Right cardiac atrium (tissue), 5 donors: ENCODE results near the gene PMPCA. TPM values are rescaled to one million over a fixed set of nuclear protein-coding genes. Genes with fewer than 3 reads are reported as not detected.

Experiments used
- ATAC-seq, 2 donors: fragments of 200-7000 bp; cut with Tn5 transposase; one replicate each; pipeline versions ENCODE4 v1.8.0 to v1.9.1; 2020; ENCODE audit warnings: moderate library complexity in 2 of 2, mild to moderate bottlenecking in 1 of 2
- DNase-seq, 3 donors: peaks; one replicate each; pipeline ENCODE4 v3.0.0-alpha.2; 2020
- H3K27ac ChIP-seq: one replicate; pipeline ENCODE4 v1.5.1; 2013; ENCODE audit warnings: mild to moderate bottlenecking, low read length, control low read depth, moderate library complexity
- H3K27me3 ChIP-seq: one replicate; pipeline ENCODE4 v1.6.1; 2013; ENCODE audit not compliant: control insufficient read depth, insufficient read depth
- H3K4me1 ChIP-seq: one replicate; pipeline ENCODE4 v1.6.1; 2013; ENCODE audit warnings: low read length; ENCODE audit not compliant: control insufficient read depth, insufficient read depth
- H3K4me3 ChIP-seq: one replicate; pipeline ENCODE4 v1.5.1; 2013; ENCODE audit warnings: low read length, control low read depth
- H3K9me3 ChIP-seq: one replicate; pipeline ENCODE4 v1.6.1; 2013; ENCODE audit warnings: low read length; ENCODE audit not compliant: control insufficient read depth
- WGBS: extraction: QIAGEN DNeasy Blood & Tissue Kit; methylation state at CpG from one replicate; pipeline ENCODE4 v1.1.7; 2013; 5-methylcytosine and 5-hydroxymethylcytosine counted together
- intact Hi-C, 4 donors: fragments of 100-400 bp; cut with DNase I; formaldehyde crosslinking; loops; one replicate each; pipeline versions ENCODE4 v1.11.0 to v1.14.0; 2022 to 2023
- polyA plus RNA-seq: library from polyadenylated mRNA; stranded (reverse); fragments of 200-250 nt; gene quantifications from one replicate; pipeline ENCODE4 v1.2.3, GENCODE V29; 2013
- total RNA-seq, 4 donors: library from RNA; stranded (reverse); fragmentation: NEBNext Ultra II Directional; extraction: Animal tissue kit (Norgen Biotek cat#: 25700); gene quantifications; one replicate each; pipeline ENCODE4 v1.2.1, GENCODE V29; 2021
- donor health status: healthy with polysubstance abuse.
- donor health status: DM: no; HTN: yes; CAD: no.
- donor health status: DM: no; HTN: no; CAD: no.
- donor health status: DM: no; HTN: yes; CAD: no; lungs with severe emphysema.
- donor health status: DM: yes; HTN: yes; CAD: no.

Gene PMPCA
- total and polyA plus RNA-seq, 5 donors: 50.8 to 63.4 (median 57.5) TPM

DNA sequence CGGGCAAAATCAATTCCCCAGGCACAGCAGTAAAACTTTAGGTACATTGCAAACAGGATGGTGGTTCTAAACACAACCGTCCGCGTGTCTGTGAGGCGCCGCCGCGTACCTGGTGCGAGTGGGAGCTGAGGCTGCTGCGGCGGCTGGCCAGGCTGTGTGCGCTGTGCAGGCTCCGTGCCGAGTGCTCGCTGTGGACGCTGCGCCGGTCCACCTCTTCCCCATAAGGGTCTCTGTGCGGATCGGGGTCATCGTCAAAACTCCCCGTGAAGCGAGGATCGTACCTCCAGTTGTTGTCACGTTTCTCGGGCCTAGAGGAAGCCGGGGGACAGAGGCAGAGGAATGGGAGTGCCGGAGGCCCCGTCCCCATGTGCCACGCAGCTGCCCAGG, 55.7 kb downstream of the PMPCA start:
- WGBS: 95% methylated on average over 30 of the region's 30 CpGs
- DNase-seq: peak in 2 of 3 donors; percentile 37 to 47
- ATAC-seq: no peak

DNA sequence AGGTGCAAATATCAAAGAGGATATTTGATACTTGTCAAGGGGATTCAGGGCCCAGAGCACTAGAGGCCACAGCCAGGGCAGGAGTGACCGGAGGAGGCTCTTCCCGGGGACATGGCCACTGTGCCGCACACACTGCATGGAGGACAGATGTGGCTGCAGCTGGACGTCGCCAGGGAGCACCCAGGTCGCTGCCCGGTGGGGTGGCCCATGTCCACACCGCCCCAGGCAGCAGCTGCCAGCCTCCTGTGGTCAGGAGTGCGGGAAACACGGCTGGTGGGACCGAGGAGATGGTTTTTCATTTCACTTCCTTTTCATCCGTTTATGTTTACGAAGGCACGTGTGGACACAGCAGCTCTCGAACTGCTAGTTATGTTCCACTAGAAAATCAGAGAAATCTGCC, 57.3 kb downstream of the PMPCA start:
- no peaks in the 10 kb centered on the region for H3K4me1 ChIP-seq
- WGBS: 85% methylated on average over 15 of the region's 15 CpGs
- intact Hi-C loops: no loop called here
- no peak overlapping the region for H3K4me3 ChIP-seq
- H3K9me3 ChIP-seq: no peaks in the 10 kb centered on the region
- no peak overlapping the region for H3K27ac ChIP-seq
- ATAC-seq: no peak
- H3K27me3 ChIP-seq: no peaks in the 10 kb centered on the region
- DNase-seq: peak in 2 of 3 donors; percentile 17 to 31

More for the DNA sequence above, 55.7 kb downstream of the PMPCA start:
- Histone ChIP-seq H3K27ac (no peak overlapping the region), H3K4me1 (no peaks in the 10 kb centered on the region), H3K4me3 (no peak overlapping the region), H3K27me3 (no peaks in the 10 kb centered on the region), H3K9me3 (no peaks in the 10 kb centered on the region)
- intact Hi-C loops: no loop called here

DNA sequence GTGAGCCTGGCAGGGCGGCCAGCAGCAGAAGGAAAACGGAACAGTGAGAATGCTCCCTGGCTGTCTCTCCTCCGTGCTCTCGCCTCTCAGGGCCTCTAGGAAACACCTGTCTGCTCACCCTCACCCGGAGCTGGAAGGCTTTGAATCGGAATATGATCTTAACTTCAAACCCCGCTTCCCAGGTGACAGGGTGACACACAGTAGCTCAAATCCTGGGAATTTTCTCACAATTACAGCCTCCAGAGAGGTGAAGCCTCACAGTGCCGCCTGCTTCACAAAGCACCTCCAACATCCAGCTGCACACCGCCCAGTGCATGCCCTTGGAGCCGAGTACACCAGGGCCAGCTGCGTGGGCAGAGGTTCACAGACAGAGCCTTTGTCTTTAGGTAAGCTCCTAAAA, 59.9 kb downstream of the PMPCA start:
- H3K4me3 ChIP-seq: no peak overlapping the region
- no peak overlapping the region for H3K27ac ChIP-seq
- no peaks in the 10 kb centered on the region for H3K4me1 ChIP-seq
- intact Hi-C loops: no loop called here
- ATAC-seq: no peak
- no peak for DNase-seq
- 88% methylated on average over 11 of the region's 11 CpGs for WGBS
- H3K27me3 ChIP-seq: no peaks in the 10 kb centered on the region
- no peaks in the 10 kb centered on the region for H3K9me3 ChIP-seq

DNA sequence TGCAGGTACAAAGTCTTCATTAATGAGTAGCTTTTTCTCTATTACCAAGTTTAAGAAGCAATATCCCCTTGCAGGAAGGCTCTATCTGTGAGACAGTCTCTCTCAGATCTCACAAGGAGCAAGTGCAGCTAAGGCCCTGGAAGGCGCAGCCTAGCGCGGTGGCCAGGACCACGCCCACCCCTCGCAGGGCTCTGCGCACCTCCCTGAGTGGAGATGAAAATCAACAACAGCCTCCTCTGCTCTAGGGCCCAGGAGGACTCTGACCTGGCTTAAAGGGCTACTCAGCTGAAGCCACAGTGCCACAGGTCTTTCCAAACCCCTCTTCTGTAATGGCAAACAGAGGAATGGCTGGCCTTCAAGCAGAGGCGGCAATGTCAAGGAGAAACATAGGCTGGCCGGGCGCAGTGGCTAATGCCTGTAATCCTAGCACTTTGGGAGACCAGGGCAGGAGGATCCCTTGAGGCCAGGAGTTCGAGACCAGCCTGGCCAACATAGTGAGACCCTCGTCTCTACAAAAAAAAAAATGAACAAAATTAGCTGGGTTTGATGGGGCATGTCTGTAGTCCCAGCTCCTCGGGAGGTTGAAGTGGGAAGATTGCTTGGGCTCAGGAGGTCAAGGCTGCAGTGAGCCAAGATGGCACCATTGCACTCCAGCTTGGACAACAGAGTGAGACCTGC, 60.5 kb downstream of the PMPCA start:
- Histone ChIP-seq H3K27ac (no peak overlapping the region), H3K9me3 (no peaks in the 10 kb centered on the region), H3K4me3 (no peak overlapping the region), H3K4me1 (no peaks in the 10 kb centered on the region), H3K27me3 (no peaks in the 10 kb centered on the region)
- ATAC-seq: no peak
- DNase-seq: no peak
- intact Hi-C loops: no loop called here
- WGBS: 93% methylated on average over 12 of the region's 12 CpGs

DNA sequence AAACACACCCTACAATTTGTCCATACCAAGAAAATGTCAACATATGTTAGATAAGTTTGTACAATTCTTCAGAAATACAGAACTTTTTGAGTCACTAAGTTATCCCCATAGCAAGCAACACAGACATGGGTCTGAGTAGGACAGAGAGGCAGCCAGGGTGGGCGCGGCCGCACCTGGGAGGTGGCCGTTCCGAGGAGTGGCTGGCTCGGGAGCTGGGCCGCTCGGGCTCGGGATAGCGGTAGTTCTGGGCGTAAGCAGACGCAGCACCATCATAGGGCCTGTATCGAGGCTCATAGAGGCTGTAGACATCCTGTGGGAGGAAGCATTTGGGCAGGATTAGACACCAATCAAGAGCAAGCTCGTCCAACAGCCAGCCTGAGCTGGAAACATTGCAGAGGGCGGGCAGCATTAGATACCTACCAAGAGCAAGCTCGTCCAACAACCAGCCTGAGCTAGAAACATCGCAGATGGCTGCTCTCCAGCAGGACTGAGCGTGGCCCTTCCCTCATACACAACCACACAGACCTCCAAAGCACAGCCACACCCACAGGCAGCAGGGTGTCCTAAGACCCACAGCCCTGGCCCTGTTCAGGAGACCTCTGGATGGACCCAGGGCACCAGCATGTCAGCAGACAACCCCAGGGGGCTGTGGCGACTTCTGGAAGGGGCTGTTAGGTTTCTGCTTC, 61.5 kb downstream of the PMPCA start:
- Histone ChIP-seq H3K27me3 (no peaks in the 10 kb centered on the region), H3K4me1 (no peaks in the 10 kb centered on the region), H3K4me3 (no peak overlapping the region), H3K27ac (no peak overlapping the region), H3K9me3 (no peaks in the 10 kb centered on the region)
- 91% methylated on average over 19 of the region's 19 CpGs for WGBS
- intact Hi-C loops: no loop called here
- ATAC-seq: peak in 1 of 2 donors; percentile 12
- peak in 2 of 3 donors; percentile 46 to 47 for DNase-seq

DNA sequence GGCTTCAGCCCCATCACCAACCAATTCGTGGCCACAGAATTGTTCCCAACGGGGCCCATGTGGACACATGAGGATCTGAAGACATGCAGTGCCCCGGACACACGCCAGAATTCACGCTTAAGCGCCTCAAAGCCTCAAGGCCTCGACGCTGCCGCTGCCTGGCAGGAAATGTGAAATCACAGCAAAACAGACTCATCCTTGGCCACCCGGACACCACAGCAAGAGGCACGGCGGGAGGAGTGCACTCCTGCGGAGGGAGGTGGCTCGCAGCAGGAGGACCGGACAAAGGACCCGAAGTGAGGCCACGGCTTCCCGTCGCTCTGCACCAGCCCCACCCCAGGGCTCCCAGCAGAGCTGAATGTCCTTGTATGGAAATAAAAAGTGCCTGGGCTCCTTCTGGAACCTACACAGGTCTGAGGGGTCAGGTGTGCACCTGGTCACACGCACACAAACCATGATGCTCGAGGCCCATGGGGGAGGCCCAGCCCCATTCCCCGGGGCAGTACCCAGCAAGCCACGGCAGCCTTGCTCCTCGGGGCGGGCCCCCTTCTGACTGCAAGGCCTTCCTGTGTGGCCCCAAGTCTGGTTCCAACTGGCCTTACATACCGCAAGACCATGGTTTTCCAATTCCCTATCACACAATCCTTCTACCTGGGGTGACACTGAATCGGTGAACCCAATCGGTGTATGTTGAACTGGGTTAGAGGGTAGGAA, 62.3 kb downstream of the PMPCA start:
- Histone ChIP-seq H3K27me3 (no peaks in the 10 kb centered on the region), H3K9me3 (no peaks in the 10 kb centered on the region), H3K4me1 (no peaks in the 10 kb centered on the region), H3K4me3 (no peak overlapping the region), H3K27ac (no peak overlapping the region)
- 88% methylated on average over 28 of the region's 28 CpGs for WGBS
- DNase-seq (peak in 2 of 3 donors; percentile 28 to 45), ATAC-seq (no peak)
- intact Hi-C loops: no loop called here

DNA sequence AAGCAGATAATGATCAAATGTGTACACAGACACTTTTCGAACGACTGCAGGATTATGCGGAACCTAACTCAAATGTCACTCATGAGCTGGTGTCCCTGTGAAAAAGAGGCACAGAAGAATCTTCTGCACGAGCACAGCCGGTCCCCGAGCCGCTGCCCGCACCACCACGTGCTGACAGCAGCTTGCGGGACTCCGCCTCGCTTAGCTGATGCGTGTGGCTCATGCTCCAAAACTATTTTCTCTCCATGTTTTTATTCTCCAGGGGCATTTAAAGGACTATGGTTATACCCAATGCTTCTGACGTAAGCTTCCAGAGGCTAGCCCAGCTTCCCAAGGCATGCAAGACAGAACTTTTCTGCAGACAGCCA, 62.9 kb downstream of the PMPCA start:
- Histone ChIP-seq H3K4me3 (no peak overlapping the region), H3K9me3 (no peaks in the 10 kb centered on the region), H3K27ac (no peak overlapping the region), H3K4me1 (no peaks in the 10 kb centered on the region), H3K27me3 (no peaks in the 10 kb centered on the region)
- intact Hi-C loops: no loop called here
- 90% methylated on average over 14 of the region's 14 CpGs for WGBS
- DNase-seq: peak in 1 of 3 donors; percentile 20
- ATAC-seq: no peak

Other genes starting within 250 kb of the PMPCA start
- gene LHX3, start 205.5 kb upstream of the PMPCA start, total RNA-seq: not detected
- gene LHX3, start 205.5 kb upstream of the PMPCA start, polyA plus RNA-seq: not detected
- 1 to 10 TPM; 5.3 to 9.0 (median 7.5) TPM for gene QSOX2, start 164.8 kb upstream of the PMPCA start, total RNA-seq
- gene QSOX2, start 164.8 kb upstream of the PMPCA start, polyA plus RNA-seq: 4.5 TPM
- not detected for gene CCDC187, start 106.6 kb upstream of the PMPCA start, total RNA-seq
- not detected for gene CCDC187, start 106.6 kb upstream of the PMPCA start, polyA plus RNA-seq
- 10 to 100 TPM; 46.3 to 90.6 (median 71.6) TPM for gene GPSM1, start 83.1 kb upstream of the PMPCA start, total RNA-seq
- gene GPSM1, start 83.1 kb upstream of the PMPCA start, polyA plus RNA-seq: 73.3 TPM
- gene DNLZ, start 46.9 kb upstream of the PMPCA start, total RNA-seq: 10 to 100 TPM; 15.2 to 24.9 (median 22.2) TPM
- 17.1 TPM for gene DNLZ, start 46.9 kb upstream of the PMPCA start, polyA plus RNA-seq
- 1 to 10 TPM in 2 of 4 donors, under 1 TPM in 2; 0.76 to 2.1 (median 1.0) TPM for gene CARD9, start 37.0 kb upstream of the PMPCA start, total RNA-seq
- gene CARD9, start 37.0 kb upstream of the PMPCA start, polyA plus RNA-seq: 0.68 TPM
- gene SNAPC4, start 10.5 kb upstream of the PMPCA start, total RNA-seq: 1 to 10 TPM; 3.2 to 4.4 (median 3.9) TPM
- gene SNAPC4, start 10.5 kb upstream of the PMPCA start, polyA plus RNA-seq: 3.7 TPM
- 10 to 100 TPM; 18.2 to 22.9 (median 20.1) TPM for gene ENTR1, start within 50 bp of the PMPCA start, total RNA-seq
- gene ENTR1, start within 50 bp of the PMPCA start, polyA plus RNA-seq: 13.6 TPM
- 10 to 100 TPM in 1 of 4 donors, 1 to 10 TPM in 3; 8.8 to 12.3 (median 9.2) TPM for gene INPP5E, start 29.2 kb downstream of the PMPCA start, total RNA-seq
- 7.7 TPM for gene INPP5E, start 29.2 kb downstream of the PMPCA start, polyA plus RNA-seq
- 10 to 100 TPM; 24.2 to 35.3 (median 28.6) TPM for gene SEC16A, start 72.4 kb downstream of the PMPCA start, total RNA-seq
- 23.1 TPM for gene SEC16A, start 72.4 kb downstream of the PMPCA start, polyA plus RNA-seq
- gene NOTCH1, start 135.4 kb downstream of the PMPCA start, total RNA-seq: 10 to 100 TPM; 20.4 to 31.9 (median 29.4) TPM
- 10.8 TPM for gene NOTCH1, start 135.4 kb downstream of the PMPCA start, polyA plus RNA-seq